AG20443 (cell line): ENCODE data around the gene MATN4.
"Not testable (repeated sequence)": the region's sequence is repeated elsewhere in the genome, so short reads cannot be mapped to it uniquely, and the experiment has no call there.

Experiments used
- DNase-seq: peaks from one replicate; pipeline ENCODE4 v3.0.0; 2012; ENCODE audit warnings: low spot score, mixed read lengths

MATN4 gene, protein sequence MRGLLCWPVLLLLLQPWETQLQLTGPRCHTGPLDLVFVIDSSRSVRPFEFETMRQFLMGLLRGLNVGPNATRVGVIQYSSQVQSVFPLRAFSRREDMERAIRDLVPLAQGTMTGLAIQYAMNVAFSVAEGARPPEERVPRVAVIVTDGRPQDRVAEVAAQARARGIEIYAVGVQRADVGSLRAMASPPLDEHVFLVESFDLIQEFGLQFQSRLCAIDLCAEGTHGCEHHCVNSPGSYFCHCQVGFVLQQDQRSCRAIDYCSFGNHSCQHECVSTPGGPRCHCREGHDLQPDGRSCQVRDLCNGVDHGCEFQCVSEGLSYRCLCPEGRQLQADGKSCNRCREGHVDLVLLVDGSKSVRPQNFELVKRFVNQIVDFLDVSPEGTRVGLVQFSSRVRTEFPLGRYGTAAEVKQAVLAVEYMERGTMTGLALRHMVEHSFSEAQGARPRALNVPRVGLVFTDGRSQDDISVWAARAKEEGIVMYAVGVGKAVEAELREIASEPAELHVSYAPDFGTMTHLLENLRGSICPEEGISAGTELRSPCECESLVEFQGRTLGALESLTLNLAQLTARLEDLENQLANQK

DNA sequence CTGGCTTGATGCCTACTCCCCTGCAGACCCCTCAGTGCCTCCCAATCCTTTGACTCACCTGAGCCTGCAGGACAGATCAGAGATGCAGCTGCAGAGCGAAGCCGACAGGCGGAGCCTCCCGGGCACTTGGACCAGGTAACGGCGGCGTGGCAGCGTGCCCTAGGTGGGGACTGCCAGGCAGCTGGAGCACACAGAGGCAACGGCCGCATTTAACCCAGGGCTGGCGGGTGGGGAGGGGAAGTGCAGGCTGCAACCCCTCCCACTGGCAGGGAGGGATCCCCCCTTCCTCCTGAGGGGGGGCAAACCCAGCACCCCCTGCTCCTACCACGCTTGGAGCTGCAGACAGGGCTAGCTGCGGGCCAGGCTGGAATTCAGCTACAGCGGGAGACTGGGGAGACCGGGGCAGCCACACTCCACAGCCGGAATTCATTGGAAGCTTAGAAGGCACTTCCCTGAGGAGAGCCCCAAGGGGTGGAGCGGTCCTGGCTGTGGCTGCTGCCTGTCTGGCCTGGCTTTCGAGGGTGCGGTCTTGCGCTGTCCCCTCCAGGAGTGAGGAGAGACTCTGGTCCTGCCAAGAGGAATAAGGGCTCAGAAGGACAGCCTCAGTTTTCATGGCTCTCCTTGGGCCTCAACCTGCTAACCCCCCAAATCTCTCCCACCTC is at the start of gene MATN4:
Gene MATN4 (minus strand): TSS at position 183 of the 662 bp plus-strand sequence. CDS start 2,717 bp downstream, outside the sequence.
- DNase-seq = peak; percentile 52

DNA sequence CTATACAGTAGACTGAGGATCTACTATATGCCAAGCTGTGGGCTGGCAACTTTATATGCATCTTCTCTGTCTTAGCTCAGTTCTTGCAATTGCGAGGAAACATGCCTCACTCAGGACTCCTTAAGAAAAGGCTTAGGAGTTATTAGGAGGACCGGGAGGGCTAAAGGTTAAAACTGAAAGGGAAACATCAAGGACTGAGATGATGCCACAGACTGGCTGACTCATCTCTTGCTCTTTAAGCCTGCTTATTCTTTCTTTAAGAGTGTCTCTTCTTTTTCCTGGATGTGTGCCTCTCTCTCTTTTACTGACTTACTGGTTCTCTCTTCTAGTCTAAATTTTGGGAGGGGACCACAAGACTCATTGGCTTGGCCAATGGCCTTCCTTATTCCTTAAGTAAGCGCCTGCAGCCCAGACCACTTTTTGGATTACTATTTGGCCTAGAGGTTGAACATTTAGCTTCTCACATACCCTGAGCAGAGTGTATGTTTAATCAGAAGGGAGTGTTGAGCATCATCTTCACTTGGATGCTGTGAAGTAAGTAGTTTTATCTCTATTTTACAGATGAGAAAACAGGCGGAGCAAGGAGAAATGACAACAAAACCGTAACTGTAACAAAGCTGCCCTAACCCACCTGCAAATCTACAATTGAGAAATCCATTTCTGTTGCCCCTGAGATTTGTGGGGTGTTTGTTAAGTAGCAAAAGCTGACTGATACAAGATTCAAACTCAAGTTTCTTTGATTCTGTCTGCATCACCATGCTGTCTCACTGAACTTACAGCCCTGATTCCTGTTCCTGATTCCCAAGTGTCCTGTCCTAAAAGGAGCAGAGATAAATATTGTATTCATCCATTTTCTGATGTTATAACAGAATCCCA is 47.3 kb upstream of the MATN4 start:
- peak; percentile 57 for DNase-seq

DNA sequence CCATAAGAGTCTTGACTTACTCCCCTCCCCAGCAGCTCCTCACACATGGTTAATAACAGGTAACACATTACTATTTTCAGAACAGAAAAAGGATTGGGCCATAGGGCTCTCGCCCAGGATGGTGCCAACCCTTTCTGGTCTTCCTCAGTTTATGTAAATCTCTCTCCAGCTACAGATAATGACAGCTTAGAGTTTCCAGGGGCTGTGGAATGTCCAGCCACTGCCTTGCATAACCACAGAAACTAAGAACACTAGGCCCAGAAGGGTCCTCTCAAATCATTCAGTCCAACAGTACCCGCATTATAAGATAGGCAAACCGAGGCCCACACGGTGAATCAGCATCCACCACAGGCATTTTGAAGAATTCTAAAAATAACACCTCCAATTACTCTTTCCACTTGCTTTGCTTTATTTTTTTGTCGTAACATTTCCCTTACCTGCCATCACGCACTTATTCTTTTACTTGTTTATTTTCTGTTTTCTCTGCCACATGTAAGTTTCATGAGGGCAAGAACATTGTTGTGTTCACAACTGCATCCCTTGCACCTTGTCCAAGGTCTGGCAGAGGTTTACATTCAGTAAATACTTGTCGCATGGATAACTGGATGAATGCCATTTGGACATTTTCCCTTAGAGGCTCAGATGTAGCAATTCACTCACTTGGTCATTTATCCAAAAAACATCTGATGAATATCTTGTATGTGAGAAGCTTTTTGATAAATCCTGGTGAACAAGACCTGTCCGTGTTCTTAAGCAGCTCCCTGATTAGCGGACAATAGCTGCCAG is 46.5 kb upstream of the MATN4 start:
- DNase-seq = no peak

DNA sequence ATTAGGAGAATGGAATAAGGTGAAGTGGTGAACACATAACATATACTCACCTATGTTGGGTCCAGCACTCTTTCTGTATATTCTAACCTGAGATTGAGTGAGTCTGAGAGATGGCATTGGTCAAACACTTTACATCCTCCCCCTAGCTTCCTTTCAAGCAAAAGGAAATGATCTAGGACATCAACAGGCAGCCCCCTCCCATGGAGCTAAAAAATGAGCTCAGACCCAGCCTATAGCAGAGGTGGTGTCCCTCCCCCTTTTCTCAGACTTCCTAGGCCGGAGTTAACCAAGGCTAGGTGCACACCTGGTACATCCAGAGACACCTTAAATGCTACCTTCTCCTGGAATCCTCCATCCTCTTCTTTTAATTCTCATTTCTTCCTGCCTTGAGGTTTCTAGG is 45.6 kb upstream of the MATN4 start:
- no peak for DNase-seq

DNA sequence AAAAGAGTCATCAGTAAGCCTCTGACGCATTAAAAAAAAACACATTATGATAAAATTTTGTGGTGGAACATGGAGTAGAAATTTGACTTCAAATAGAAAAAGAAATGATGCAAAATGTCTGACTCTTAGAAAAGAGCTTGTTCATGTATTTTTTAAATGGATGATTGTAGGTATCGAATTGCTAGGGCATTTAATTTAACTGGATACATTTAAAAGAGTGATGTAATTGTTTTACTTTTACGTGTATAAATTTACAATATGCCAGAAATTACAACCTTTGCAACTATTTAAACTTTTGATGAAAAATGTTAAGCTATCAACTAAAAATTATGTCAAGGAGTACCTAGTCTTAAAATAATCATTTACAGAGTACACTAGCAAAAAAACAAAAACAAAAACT is 44.6 kb upstream of the MATN4 start:
- DNase-seq = no peak

- not testable (repeated sequence) for DNase-seq
Observed at GRCh38 chr20:45350795-45351194, 42.7 kb upstream of the MATN4 start.

DNA sequence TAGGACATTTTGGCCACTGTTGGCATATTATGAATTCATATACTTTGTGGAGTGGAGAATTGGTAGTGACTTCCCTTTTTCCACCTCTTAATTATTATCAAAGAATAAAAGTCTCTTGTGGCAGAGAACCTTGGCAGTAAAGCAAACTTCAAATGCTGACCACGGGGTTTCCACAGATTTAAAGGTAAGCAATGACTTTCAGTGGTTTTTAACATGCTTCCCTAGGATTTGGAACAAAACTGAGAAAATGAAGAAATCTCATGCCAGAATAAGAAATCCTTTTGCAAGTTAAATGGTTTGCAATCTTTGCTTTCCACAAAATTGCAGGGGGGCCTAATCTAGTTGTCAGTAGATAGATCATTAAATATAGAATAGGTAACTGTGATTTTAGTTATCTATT is 42.1 kb upstream of the MATN4 start:
- DNase-seq = no peak

DNA sequence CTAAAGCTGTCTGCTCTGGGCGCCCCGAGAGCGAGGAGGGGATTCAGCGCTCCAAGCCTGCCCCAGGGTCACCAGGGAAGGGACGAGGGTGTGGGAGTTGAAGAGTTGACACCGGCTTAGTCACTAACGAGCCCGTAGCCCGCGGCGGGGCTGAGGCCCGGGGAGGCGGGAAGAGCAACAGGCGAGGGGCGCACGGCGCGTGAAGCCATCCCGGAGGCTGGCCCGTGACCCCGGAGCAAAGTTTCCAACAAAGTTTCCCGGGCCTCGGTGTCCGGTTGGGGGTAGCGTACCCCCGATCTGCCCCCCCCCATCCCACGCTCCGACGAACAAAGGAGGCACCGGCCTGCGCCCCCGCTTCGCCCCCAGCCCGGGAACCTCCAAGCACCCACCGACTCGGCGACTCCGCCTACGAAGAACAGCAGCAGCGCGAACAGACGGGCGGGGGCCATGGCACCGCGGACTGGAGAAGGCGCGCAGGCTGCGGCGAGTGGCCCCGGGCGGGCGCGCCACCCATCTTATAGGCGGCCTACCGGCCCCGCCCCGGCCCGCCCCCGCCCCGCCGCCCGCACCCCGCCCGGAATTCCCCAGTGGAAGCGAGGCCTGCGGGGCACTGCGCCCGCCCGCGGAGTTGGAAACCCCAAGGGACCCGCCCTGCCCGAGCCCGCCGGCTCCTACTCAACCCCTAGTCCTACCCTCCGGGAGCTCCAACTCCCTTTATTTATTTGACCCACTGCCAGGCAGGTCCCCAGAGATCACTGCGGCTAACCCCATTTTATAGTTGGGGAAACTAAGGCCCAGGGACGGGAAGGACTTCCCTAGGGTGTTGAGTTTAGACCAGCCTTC is 40.1 kb upstream of the MATN4 start, which contains the start of gene SDC4:
Gene SDC4 (minus strand): TSS at position 489 of the 843 bp plus-strand sequence. CDS start 40 bp downstream, at position 449.
- peak; percentile 91 for DNase-seq

- no peak for DNase-seq
Observed at GRCh38 chr20:45347297-45347935, 39.3 kb upstream of the MATN4 start.

DNA sequence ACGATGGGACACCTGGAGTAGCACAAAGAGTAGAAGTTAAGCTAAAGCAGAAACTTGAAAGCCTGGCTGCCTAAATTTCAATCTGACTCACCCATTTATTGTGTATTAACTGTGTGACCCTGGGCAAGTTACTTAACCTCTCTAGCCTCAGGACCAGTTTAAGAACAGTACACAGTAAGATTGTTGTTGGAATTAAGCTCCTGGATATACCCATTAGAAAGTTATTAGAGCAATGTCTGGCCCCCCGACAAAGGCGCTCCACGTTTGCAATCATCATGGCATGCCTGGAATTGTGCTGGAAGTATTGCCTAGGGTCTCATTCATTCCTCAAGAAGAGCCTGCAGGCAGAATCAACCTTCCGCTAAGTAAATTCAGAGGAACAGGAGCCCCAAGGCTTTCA is 38.8 kb upstream of the MATN4 start:
- DNase-seq = no peak

DNA sequence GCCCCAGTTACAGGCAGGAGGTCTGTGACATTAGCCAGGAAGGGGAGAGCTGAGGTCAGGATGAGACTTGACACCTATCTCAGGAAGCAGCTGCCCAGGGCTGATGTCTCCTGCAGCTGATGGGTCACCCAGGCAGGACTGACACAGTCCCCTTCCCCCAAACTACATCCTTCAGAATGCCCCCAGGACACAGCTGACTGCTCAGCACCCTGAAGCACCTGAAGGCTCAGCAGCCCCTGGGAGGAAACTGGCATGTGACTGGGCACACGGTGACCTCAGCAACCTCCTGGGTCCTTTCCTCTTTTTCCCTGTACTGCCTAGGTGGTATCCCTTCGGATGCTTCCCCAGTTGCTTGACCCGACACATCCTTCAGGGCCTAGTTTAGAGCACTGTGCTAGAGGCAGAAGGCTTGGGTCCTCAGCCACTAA is 38.2 kb upstream of the MATN4 start:
- DNase-seq = no peak

- no peak for DNase-seq
Observed at GRCh38 chr20:45345104-45345936, 37.2 kb upstream of the MATN4 start.

DNA sequence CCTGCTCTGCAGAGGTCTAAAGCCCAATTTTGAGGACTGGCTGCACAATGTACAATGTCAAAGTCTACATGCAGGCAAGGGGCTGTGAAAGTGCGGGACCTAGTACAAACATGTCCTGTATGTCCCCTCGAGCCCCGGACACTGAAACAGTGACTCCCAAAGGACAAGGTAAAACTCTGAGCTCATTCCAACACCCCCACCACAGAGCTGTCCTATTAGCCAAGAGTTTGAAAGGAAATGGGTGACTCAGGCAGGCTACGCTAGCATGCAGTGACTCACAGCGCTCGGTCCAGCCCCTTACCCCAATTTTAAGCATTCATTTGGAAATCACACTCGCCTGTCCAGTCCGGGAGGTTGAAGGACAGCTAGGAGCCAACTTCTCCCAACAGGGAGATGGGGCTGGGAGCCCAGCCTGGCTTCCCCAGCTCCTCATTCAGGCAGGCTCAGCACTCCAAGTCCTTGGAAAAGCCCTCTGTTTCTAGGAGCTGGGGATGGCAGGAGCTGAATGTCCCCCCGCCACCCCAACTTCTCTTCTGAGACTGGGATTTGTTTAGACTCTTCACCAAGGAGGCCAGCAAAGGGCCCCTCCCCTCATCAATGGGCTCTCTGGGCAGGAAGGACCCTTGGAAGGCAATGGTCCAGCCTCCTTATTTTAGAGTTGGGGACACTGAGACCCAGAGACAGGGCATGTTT is 36.2 kb upstream of the MATN4 start:
- peak; percentile 83 for DNase-seq

DNA sequence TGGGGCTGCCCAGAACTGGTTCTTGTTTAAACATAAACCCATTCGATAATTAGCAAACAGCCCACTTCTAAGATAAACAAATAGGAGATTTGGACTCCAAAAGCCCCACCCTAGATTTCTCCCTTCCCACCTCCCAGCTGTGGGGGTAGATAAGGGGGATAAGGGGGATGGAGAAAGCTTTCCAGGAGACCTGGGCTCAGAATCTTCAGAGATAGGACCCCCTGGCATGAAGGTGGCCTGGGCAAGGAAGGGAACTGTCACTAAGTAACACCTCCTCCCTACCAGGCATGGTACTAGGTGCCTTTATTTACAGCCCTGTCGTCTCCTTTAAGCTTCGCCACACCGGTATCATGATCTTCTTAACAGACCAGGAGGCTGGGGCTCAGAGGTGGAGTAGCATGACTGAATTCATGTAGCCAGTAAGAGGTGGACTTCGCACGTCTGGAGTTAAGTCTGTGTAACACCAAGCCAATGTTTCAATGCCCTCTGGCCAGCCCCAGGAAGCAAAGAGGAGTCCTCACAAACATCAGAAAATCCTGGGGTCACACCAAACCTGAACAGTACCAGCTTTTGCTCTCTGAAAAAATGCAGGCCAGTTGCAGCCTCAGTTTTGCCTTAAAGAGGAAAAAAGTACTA is 35.6 kb upstream of the MATN4 start:
- DNase-seq = no peak

- DNase-seq = no peak
Observed at GRCh38 chr20:45342855-45343531, 34.9 kb upstream of the MATN4 start.

DNA sequence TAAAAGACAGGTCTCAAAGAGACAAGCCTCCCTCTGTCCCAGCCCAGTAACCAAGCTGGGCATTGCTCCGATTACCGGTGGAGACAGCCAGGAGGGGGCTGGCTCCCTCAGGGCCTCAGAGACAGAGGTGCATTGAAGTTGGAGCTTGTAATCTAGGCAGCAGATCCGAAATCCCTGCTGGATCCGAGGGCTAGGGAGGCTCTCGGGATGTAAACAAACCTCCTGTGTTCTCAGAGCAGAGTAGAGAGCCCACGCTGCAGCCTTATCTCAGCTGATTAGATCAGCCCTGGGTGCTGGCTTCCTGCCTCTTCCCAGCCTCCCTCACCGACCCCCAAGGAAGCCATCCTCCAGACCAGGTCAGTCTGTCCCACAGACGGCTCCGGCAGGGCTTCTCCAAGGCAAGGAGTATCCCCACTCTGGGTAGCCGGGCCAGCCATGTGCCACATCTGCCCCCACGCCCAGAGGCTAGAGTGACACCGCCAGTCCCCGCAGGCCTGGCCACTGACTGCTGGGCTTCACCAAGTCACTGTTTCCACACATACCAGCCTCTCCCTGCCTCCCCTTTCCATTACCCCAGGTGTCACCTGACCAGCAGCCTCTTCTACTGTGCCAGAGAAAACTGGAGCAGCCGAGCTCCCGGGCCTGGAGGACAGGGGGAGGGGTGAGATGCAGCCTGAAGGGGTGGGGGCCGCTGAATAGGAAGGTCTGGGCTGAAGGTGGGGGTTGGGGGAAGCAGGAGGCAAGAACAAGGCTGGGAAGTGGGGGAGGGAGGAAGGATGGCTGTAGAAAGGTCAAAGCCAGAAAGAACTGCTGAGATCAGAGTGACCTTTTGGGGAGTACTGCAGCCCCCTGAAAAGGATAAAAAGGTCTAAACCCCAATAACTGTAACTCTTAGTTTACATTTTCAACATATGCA is 34.1 kb upstream of the MATN4 start:
- DNase-seq = peak; percentile 56
